GM23338 (cell line): Measurements from ENCODE around the gene YWHAQ. TPM values are rescaled to one million over a fixed set of nuclear protein-coding genes. Genes with fewer than 3 reads are reported as not detected.
"Not testable (repeated sequence)": the region's sequence is repeated elsewhere in the genome, so short reads cannot be mapped to it uniquely, and the experiment has no call there.

Experiments used
- ATAC-seq: fragments of 200-7000 bp; cut with Tn5 transposase; 3 replicates; pipeline ENCODE4 v1.9.1; 2020
- DNase-seq: peaks from one replicate; pipeline ENCODE4 v3.0.0-alpha.2; 2015; ENCODE audit warnings: low spot score
- H2AFZ ChIP-seq: fragments of 200-600 bp; sonication (generic); 2 replicates; pipeline ENCODE4 v1.8.0; 2016; ENCODE audit warnings: antibody characterized with exemption, mild to moderate bottlenecking, moderate library complexity
- H3F3A ChIP-seq: fragments of 200-600 bp; sonication (generic); replicated peaks from 2 replicates; pipeline ENCODE4 v1.8.0; 2017; ENCODE audit warnings: antibody characterized with exemption, mixed run types, low read depth
- H3K27ac ChIP-seq: fragments of 200-600 bp; sonication (generic); 2 replicates; pipeline ENCODE4 v1.6.1; 2016; ENCODE audit warnings: low read depth
- H3K27me3 ChIP-seq: fragments of 200-600 bp; sonication (generic); 2 replicates; pipeline ENCODE4 v1.8.0; 2016; ENCODE audit warnings: mild to moderate bottlenecking, mixed run types, moderate library complexity; ENCODE audit not compliant: insufficient read depth
- H3K36me3 ChIP-seq: fragments of 200-600 bp; sonication (generic); 2 replicates; pipeline ENCODE4 v1.8.0; 2016; ENCODE audit warnings: mild to moderate bottlenecking; ENCODE audit not compliant: insufficient read depth
- H3K4me1 ChIP-seq: fragments of 200-600 bp; sonication (generic); 2 replicates; pipeline ENCODE4 v1.8.0; 2016; ENCODE audit warnings: mild to moderate bottlenecking, moderate library complexity; ENCODE audit not compliant: insufficient read depth
- H3K4me2 ChIP-seq: fragments of 200-600 bp; sonication (generic); 2 replicates; pipeline ENCODE4 v1.7.1; 2017; ENCODE audit warnings: mixed run types
- H3K4me3 ChIP-seq: fragments of 200-600 bp; sonication (generic); 2 replicates; pipeline ENCODE4 v1.6.1; 2016; ENCODE audit warnings: mixed run types
- H3K79me2 ChIP-seq: fragments of 200-600 bp; sonication (generic); replicated peaks from 2 replicates; pipeline ENCODE4 v1.8.0; 2017; ENCODE audit warnings: mild to moderate bottlenecking; ENCODE audit not compliant: insufficient read depth
- H3K9me2 ChIP-seq: fragments of 200-600 bp; sonication (generic); 2 replicates; pipeline ENCODE4 v1.8.0; 2017; ENCODE audit not compliant: insufficient read depth
- H4K20me1 ChIP-seq: fragments of 200-600 bp; sonication (generic); replicated peaks from 2 replicates; pipeline ENCODE4 v1.8.0; 2017; ENCODE audit warnings: mild to moderate bottlenecking; ENCODE audit not compliant: insufficient read depth
- H3K27ac Mint-ChIP-seq: 2 replicates; pipeline ENCODE4 v1.8.0; 2020; ENCODE audit warnings: inconsistent platforms, mild to moderate bottlenecking, moderate library complexity, mixed read lengths
- H3K27me3 Mint-ChIP-seq: 3 replicates; pipeline ENCODE4 v1.8.0; 2022; ENCODE audit warnings: low read depth, mild to moderate bottlenecking, moderate library complexity, mixed read lengths, inconsistent platforms; ENCODE audit not compliant: insufficient read depth, poor library complexity
- H3K36me3 Mint-ChIP-seq: 3 replicates; pipeline ENCODE4 v1.8.0; 2021; ENCODE audit warnings: low read depth, mild to moderate bottlenecking, inconsistent platforms, moderate library complexity, mixed read lengths
- H3K4me1 Mint-ChIP-seq: 3 replicates; pipeline ENCODE4 v1.8.0; 2020; ENCODE audit warnings: mild to moderate bottlenecking, inconsistent platforms, mixed read lengths
- H3K4me3 Mint-ChIP-seq: 3 replicates; pipeline ENCODE4 v1.8.0; 2021; ENCODE audit warnings: moderate library complexity, mild to moderate bottlenecking, inconsistent platforms, mixed read lengths
- H3K9me3 Mint-ChIP-seq: 3 replicates; pipeline ENCODE4 v1.8.0; 2020; ENCODE audit warnings: moderate library complexity, mild to moderate bottlenecking, inconsistent platforms, mixed read lengths
- EZH2phosphoT487 ChIP-seq: fragments of 200-600 bp; sonication (generic); IDR thresholded peaks from one replicate; pipeline ENCODE4 v1.8.1; 2018; ENCODE audit warnings: antibody characterized with exemption; ENCODE audit not compliant: unreplicated experiment
- STAT1 ChIP-seq: IDR thresholded peaks from one replicate; pipeline ENCODE4 v1.6.1; 2016; ENCODE audit warnings: antibody characterized with exemption; ENCODE audit not compliant: unreplicated experiment
- ZNF331 ChIP-seq: fragments of 250-450 bp; sonication (Bioruptor Pico); IDR thresholded peaks from 2 replicates; pipeline ENCODE4 v1.5.0; 2020; ENCODE audit warnings: low read depth, mild to moderate bottlenecking, moderate library complexity
- polyA plus RNA-seq: library from polyadenylated mRNA; unstranded; fragments of >200 nt; fragmentation: Nextera tagmentation; extraction: Ambion mirVana; gene quantifications from 2 replicates; pipeline ENCODE4 v1.2.1, GENCODE V29; 2016
- total RNA-seq: library from RNA; depleted of rRNA; stranded (reverse); fragments of >200 nt; shearing (Covaris generic); gene quantifications from 2 replicates; pipeline ENCODE4 v1.2.3, GENCODE V29; 2014
- TF ChIP-seq, protein P1 (sequence below): IDR thresholded peaks from 2 replicates; pipeline ENCODE4 v1.6.1; 2016; ENCODE audit warnings: antibody characterized with exemption
- TF ChIP-seq, protein P2 (sequence below): fragments of 250-450 bp; sonication (Bioruptor Pico); IDR thresholded peaks from 2 replicates; pipeline ENCODE4 v1.5.0; 2020; ENCODE audit warnings: mild to moderate bottlenecking, moderate library complexity

YWHAQ gene
- total and polyA plus RNA-seq, 2 experiments from 2014 or later: 295 to 464 TPM

DNA sequence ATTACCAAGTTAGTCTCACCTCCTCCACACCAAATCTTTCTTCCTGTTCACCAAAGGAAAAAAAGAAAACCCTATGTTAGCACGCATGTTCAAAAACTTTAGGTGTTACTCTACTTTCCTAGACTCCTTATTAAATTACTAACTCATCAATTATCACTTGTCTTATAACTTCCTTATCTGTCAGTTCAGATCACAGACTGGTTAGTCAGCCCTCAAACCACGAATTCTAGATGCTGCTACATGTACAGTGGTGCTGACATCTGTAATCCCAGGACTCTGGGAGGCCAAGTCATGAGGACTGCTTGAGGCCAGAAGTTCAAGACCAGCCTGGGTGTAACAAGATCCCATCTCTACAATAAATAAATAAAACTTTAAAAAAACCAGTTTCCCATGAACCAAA is 3.5 kb downstream of the YWHAQ start (continued):
- TF ChIP-seq, protein P1, sequence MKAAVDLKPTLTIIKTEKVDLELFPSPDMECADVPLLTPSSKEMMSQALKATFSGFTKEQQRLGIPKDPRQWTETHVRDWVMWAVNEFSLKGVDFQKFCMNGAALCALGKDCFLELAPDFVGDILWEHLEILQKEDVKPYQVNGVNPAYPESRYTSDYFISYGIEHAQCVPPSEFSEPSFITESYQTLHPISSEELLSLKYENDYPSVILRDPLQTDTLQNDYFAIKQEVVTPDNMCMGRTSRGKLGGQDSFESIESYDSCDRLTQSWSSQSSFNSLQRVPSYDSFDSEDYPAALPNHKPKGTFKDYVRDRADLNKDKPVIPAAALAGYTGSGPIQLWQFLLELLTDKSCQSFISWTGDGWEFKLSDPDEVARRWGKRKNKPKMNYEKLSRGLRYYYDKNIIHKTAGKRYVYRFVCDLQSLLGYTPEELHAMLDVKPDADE: no peak
- TF ChIP-seq, protein P2, sequence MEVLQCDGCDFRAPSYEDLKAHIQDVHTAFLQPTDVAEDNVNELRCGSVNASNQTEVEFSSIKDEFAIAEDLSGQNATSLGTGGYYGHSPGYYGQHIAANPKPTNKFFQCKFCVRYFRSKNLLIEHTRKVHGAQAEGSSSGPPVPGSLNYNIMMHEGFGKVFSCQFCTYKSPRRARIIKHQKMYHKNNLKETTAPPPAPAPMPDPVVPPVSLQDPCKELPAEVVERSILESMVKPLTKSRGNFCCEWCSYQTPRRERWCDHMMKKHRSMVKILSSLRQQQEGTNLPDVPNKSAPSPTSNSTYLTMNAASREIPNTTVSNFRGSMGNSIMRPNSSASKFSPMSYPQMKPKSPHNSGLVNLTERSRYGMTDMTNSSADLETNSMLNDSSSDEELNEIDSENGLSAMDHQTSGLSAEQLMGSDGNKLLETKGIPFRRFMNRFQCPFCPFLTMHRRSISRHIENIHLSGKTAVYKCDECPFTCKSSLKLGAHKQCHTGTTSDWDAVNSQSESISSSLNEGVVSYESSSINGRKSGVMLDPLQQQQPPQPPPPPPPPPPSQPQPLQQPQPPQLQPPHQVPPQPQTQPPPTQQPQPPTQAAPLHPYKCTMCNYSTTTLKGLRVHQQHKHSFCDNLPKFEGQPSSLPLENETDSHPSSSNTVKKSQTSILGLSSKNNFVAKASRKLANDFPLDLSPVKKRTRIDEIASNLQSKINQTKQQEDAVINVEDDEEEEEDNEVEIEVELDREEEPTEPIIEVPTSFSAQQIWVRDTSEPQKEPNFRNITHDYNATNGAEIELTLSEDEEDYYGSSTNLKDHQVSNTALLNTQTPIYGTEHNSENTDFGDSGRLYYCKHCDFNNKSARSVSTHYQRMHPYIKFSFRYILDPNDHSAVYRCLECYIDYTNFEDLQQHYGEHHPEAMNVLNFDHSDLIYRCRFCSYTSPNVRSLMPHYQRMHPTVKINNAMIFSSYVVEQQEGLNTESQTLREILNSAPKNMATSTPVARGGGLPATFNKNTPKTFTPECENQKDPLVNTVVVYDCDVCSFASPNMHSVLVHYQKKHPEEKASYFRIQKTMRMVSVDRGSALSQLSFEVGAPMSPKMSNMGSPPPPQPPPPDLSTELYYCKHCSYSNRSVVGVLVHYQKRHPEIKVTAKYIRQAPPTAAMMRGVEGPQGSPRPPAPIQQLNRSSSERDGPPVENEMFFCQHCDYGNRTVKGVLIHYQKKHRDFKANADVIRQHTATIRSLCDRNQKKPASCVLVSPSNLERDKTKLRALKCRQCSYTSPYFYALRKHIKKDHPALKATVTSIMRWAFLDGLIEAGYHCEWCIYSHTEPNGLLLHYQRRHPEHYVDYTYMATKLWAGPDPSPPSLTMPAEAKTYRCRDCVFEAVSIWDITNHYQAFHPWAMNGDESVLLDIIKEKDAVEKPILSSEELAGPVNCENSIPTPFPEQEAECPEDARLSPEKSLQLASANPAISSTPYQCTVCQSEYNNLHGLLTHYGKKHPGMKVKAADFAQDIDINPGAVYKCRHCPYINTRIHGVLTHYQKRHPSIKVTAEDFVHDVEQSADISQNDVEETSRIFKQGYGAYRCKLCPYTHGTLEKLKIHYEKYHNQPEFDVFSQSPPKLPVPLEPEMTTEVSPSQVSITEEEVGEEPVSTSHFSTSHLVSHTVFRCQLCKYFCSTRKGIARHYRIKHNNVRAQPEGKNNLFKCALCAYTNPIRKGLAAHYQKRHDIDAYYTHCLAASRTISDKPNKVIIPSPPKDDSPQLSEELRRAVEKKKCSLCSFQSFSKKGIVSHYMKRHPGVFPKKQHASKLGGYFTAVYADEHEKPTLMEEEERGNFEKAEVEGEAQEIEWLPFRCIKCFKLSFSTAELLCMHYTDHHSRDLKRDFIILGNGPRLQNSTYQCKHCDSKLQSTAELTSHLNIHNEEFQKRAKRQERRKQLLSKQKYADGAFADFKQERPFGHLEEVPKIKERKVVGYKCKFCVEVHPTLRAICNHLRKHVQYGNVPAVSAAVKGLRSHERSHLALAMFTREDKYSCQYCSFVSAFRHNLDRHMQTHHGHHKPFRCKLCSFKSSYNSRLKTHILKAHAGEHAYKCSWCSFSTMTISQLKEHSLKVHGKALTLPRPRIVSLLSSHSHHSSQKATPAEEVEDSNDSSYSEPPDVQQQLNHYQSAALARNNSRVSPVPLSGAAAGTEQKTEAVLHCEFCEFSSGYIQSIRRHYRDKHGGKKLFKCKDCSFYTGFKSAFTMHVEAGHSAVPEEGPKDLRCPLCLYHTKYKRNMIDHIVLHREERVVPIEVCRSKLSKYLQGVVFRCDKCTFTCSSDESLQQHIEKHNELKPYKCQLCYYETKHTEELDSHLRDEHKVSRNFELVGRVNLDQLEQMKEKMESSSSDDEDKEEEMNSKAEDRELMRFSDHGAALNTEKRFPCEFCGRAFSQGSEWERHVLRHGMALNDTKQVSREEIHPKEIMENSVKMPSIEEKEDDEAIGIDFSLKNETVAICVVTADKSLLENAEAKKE (CRISPR knock-in tag): no peak

DNA sequence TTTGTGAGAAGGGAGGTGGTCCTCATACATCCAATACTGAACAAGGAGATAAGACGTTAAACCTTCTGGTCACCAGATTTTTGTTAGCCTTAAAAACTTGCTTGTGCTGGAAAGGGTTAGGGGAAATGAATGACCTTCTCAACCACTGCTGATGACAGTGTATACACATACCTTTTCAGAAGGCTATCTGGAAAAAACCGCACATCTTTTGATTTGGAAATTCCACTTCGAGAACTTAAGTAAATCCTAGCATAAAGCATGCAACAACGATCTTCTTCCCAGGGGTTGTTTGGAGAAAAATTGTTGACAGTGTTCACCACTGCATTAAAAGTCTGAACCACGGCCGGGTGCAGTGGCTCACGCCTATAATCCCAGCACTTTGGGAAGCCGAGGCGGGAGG is 7.6 kb downstream of the YWHAQ start:
- H3K4me3 ChIP-seq: no peak overlapping the region
- no peaks in the 10 kb centered on the region for H3K9me3 Mint-ChIP-seq
- no peaks in the 10 kb centered on the region for H3K27me3 ChIP-seq
- peaks cover 42% of the 10 kb centered on the region for H3K36me3 Mint-ChIP-seq
- H4K20me1 ChIP-seq: peaks cover 93% of the 10 kb centered on the region
- H3K4me1 ChIP-seq: peaks cover 22% of the 10 kb centered on the region
- TF ChIP-seq ZNF331 (CRISPR knock-in tag) (no peak), EZH2phosphoT487 (no peak), STAT1 (no peak)
- H3K9me2 ChIP-seq: no peaks in the 10 kb centered on the region
- no peaks in the 10 kb centered on the region for H3K27me3 Mint-ChIP-seq
- H2AFZ ChIP-seq: no peak overlapping the region
- H3K27ac ChIP-seq: 0 out of 2 replicates have a peak overlapping the region, but pooled peaks have one; percentile 22
- H3K4me3 Mint-ChIP-seq: no peak overlapping the region
- DNase-seq (no peak), ATAC-seq (no peak)
- peaks cover 4% of the 10 kb centered on the region; the same call in 1 of the 2 replicates for H3K36me3 ChIP-seq
- H3K4me2 ChIP-seq: no peak overlapping the region
- H3K79me2 ChIP-seq: peaks cover 100% of the 10 kb centered on the region
- H3K27ac Mint-ChIP-seq: no peak overlapping the region
- no peaks in the 10 kb centered on the region for H3F3A ChIP-seq
- peaks cover 45% of the 10 kb centered on the region for H3K4me1 Mint-ChIP-seq

DNA sequence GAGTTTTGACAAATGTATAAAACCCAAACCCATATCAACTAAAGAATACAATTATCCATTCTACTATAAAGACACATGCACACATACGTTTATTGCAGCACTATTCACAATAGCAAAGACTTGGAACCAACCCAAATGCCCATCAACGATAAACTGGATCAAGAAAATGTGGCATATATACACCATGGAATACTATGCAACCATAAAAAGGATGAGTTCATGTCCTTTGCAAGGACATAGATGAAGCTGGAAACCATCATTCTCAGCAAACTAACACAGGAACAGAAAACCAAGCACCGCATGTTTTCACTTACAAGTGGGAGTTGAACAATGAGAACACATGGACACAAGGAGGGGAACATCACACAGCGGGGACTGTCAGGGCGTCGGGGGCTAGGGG is 9.1 kb downstream of the YWHAQ start:
- not testable (repeated sequence) for H3K9me2 ChIP-seq, H3K27ac ChIP-seq, H3K36me3 ChIP-seq, DNase-seq, H3F3A ChIP-seq, H3K27me3 ChIP-seq, H3K4me3 Mint-ChIP-seq, H2AFZ ChIP-seq, H3K9me3 Mint-ChIP-seq, H3K27me3 Mint-ChIP-seq, H3K4me3 ChIP-seq, H3K4me2 ChIP-seq, ATAC-seq, H3K27ac Mint-ChIP-seq
- Histone ChIP-seq H3K4me1 (peaks cover 11% of the 10 kb centered on the region), H4K20me1 (peaks cover 90% of the 10 kb centered on the region), H3K79me2 (peaks cover 100% of the 10 kb centered on the region)
- peaks cover 30% of the 10 kb centered on the region for H3K4me1 Mint-ChIP-seq
- H3K36me3 Mint-ChIP-seq: peaks cover 41% of the 10 kb centered on the region
